ENCODE data around the gene EVX1.

Gene EVX1

GRCh38 chr7:27235387-27236311 lies 7.0 kb upstream of the EVX1 start:
- DNase-seq = no peak

GRCh38 chr7:27237735-27238334 lies 4.8 kb upstream of the EVX1 start:
- no peak for DNase-seq

DNA sequence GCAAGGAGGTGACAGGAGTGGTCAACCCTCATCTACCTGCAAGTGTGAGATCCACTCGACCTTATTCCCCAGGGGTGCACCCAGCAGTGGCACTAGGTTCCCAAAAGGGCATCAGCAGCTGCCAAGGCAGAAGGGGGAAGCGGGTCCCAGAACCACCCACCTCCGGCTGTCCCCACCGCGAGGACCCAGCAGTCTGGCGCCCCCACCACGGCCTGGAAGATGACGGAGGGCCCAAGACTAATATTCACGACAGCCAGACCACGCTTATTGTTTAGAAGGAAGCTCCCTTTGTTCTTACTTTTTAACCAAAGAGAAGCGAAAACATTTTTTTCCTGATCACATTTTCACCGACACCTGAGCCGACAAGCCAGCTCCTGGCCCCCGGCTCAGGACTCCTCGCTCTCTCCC lies 3.6 kb upstream of the EVX1 start:
- DNase-seq = no peak

DNA sequence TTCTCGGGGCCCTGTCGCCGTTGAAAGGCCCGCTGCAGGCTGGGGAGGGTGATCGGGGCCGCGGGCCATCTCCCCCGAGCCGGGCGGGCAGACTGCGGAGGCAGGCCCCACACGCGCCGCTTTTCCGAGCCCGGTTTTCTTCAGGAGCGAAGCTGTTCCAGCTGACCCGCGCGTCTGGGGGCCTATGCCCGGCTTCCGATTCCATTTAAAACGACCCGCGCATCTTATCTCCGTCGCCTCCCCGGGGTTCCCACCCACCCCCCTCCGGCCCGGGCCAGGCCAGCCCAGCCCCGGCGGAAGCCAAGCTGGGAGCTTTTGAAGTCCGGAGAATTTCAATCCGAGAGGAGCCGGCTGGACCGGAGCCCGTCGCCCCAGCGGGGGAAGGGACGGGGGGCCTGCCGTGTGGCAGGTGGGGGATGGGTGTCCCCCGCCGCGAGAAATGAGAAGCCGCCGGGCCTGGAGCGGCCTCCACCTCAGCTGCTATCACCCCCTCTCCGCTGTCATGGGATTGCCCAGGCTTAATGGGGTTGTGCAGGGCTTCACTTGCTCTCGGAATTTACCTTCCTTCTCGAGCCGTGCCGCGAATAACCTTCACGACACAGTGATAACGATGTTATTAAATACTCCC lies 3.1 kb upstream of the EVX1 start:
- DNase-seq = no peak

DNA sequence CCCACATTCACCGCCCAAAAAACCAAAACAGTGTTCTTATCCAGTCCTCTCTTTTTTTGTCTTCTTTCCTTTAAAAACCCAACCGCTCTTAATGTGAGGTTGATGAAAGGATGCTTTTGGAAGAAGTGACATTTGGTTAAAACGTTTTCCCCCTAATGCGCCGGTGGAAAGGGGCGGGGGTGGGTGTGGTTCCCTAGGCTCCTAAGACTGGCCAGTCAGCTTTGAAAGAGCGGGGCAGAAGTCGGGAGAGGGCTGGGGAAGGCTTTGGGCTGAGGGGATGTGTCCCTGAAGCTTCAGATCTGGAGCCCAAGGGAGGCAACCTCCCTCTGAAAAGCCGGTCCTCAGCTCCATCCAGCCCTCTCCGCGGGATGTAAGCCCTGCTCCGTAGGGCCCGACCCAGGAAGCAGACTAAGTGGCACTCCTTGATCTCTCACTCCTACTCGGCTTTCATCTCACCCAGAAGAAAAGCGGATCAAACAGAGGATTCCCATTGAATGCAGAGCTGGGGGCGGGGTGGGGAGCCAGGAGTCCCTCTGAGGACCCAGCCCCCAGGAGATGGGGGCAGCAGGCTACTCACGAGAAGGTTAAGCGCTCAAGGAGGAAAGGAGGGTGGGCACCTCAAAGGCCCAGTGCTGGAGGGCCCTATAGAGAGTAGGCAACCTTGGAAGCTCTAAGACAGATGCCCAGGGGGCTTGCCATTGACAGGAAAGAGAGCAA lies 2.4 kb upstream of the EVX1 start:
- no peak for DNase-seq

DNA sequence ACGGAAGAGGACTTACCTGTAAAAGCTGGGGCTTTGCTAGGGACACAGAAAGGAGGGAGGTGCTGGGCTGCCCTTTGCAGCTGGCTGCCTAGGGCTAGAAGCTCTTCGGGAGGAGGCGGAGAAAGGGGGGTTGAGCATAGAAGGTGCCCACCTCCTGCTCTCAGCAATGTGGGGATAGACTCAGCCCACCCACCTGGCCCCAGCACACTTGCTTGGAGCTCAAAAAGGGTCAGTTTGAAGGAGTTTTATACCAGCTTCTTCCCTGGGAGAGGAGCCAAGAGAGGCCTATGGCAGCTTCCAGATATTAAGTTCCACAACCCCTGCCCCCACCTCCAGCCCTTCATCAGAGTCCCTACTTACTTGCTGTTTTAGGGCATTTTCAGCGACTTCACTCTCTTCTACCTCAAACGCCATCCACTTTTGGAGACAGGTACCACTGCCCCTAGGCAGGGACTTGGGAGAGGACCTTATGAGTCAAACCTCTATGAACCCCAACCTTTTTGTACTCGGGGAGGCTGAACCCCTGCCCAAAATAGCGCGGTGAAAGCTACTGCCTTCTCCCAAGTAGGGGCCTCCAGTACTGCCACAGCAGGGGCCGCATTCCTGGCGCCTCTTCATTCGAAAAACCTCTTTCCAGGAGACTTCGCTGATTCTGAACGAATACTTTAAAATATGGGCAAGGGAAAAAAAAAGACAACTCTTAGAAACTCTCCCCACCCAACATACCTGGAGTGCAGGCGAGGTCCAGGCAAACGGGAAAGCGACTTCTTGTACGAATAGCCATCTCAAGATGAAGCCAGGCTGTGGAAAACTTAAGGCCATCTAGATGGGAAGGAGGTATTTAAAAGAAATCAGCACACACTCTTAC lies 1.2 kb upstream of the EVX1 start:
- no peak for DNase-seq

DNA sequence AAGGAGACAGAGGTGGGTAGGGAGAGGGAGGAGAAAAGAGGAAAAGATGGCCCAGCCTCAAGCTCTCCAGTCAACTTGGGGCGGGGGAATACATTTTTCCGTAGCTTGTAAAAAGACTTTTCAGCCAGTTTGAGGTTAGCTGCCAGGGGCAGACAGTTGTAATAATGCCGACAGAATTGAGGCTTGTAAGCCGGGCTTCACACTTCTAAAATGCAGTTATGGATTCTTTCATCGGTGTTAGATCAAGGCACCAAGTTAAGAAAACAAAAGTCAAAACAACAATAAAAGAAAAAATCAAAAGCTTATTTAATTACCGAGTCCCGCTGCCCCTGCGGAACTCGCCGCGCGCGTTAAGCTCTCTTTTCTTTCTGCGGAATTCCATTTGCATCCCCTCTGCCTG lies 448 bp upstream of the EVX1 start:
- DNase-seq = no peak

GRCh38 chr7:27243340-27244163 lies 950 bp downstream of the EVX1 start:
- no peak for DNase-seq

DNA sequence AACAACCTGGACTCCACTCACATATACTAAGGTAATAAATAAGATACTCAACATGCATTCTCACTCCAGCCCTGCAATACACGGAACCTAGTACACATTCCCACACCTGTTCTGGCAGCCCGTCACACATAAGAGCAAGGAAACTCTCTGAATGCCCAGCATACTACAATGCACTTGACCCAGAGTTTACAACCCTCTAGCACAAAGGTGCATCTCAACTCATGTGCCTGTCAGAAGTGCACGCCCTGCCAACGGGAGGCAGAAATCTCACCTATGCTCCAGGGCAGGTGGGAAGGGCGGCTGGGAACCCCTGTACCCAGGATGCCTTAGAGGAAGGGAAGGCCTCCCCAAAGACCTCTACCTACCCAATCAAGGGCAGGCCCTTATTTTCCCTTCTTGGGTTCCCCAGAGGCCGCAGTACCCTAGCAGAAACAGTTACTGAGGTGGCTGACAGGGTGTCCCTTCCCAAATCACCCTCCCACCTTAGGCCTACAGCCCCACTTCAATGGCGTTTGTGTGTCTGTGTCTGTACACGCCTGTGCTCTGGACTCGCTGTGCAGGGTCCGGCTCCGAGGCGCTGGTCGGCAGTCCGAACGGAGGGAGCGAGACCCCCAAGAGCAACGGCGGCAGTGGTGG lies 2.0 kb downstream of the EVX1 start:
- DNase-seq = no peak

DNA sequence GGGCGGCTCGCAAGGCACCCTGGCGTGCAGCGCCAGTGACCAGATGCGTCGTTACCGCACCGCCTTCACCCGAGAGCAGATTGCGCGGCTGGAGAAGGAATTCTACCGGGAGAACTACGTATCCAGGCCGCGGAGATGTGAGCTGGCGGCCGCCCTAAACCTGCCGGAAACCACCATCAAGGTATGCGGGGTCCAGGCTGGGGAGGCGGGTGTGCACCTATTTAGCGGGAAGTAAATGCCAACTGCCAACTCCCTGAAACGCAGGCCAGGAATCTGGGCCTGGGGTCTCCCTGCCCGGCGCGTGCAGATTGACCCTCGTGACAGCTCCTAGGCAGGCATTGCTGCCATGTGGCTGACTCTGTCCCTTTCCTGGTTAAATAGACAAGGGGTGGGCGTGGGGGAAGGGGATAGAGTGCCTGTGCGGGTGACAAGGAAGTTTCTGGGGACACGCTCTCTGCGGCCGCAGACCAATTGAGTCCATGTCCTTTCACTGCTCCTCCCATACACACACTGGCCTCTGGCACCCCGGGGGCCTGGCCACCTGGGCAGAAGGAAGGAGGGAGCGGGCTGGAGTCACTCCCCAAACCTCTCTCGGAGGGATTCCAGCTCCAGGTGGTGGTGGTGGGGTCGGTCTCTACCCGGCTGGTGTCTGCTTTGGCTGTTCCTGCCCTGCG lies 2.7 kb downstream of the EVX1 start:
- DNase-seq = no peak

DNA sequence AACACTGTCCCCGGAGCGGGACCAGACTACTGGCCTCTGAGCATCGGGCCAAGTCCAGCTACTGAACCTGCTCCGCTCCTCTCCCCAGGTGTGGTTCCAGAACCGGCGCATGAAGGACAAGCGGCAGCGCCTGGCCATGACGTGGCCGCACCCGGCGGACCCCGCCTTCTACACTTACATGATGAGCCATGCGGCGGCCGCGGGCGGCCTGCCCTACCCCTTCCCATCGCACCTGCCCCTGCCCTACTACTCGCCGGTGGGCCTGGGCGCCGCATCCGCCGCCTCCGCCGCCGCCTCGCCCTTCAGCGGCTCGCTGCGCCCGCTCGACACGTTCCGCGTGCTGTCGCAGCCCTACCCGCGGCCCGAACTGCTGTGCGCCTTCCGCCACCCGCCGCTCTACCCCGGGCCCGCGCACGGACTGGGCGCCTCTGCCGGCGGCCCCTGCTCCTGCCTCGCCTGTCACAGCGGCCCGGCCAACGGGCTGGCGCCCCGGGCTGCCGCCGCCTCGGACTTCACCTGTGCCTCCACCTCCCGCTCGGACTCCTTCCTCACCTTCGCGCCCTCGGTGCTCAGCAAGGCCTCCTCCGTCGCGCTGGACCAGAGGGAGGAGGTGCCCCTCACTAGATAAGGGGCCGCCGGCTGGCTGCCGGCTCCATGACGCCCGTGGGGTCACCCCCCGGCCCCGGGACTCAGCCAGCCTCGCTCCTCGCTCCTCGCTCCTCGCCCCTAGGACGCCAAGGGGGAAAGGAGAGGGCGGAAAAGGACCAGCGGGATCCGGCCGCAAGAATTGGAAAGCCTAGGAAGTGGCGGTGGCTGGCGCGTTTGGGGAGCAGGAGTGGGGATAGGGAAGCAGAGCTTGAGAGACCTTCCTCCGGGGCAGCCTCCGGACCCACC lies 3.4 kb downstream of the EVX1 start:
- no peak for DNase-seq

DNA sequence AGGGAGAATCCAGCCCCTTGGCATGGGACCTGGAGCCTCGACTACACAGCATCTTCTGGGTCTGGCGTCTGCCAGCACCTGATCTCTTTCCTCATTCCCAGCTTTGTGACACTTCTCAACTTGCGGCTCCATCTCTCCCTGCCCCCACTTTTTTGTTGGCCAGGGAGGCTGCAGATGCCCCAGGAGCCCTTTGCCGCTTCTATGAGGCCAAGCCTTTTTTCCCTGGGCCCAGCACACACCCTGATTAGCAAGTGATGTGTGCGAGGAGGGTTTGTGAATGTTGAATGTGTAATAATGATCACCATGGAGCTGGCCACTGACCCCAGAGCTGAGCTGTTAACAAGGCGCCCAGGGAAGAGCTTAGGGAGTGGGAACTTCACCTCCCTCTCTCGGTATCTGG lies 4.4 kb downstream of the EVX1 start:
- DNase-seq = no peak

- DNase-seq = no peak
Observed at GRCh38 chr7:27247452-27248426, 5.1 kb downstream of the EVX1 start.

GRCh38 chr7:27248427-27248806 lies 5.8 kb downstream of the EVX1 start:
- no peak for DNase-seq

DNA sequence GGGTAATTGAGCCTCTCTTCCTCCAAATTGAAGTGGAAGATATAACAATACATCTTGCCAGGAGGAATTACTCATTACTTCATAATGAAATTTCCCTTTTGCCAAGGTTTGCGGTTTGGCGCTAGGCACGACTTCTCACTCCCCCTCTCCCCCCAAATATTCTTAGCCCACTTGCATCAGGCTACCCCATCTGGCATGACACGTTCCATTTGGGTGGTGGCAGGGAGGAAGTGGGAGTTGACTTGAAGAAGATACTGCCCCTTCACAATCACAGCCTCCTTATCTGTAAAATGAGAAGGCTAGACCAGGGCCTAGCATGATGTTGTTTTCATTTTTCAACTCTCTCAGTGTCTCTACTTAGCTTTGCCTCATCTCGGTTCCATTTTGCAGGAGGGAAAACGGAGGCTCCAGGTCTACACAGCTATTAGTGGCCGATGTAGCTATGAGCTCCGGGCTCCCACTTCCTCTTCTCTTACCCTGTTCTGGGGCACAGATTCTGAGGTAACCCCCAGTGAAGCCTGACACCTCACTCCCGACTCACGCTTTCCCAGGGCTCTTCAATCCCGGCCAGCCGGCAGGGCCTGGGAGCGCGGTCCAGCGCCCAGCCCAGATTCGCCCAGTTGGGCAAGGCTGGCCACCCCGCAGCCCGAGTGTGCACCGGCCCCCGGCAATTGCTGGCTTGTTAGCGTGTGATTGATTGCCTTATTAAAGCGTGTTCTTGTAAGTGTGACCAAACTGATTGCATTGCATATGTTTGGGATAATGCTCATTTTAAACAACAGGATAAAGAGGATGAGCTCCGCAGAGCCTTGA lies 6.5 kb downstream of the EVX1 start:
- no peak for DNase-seq

DNA sequence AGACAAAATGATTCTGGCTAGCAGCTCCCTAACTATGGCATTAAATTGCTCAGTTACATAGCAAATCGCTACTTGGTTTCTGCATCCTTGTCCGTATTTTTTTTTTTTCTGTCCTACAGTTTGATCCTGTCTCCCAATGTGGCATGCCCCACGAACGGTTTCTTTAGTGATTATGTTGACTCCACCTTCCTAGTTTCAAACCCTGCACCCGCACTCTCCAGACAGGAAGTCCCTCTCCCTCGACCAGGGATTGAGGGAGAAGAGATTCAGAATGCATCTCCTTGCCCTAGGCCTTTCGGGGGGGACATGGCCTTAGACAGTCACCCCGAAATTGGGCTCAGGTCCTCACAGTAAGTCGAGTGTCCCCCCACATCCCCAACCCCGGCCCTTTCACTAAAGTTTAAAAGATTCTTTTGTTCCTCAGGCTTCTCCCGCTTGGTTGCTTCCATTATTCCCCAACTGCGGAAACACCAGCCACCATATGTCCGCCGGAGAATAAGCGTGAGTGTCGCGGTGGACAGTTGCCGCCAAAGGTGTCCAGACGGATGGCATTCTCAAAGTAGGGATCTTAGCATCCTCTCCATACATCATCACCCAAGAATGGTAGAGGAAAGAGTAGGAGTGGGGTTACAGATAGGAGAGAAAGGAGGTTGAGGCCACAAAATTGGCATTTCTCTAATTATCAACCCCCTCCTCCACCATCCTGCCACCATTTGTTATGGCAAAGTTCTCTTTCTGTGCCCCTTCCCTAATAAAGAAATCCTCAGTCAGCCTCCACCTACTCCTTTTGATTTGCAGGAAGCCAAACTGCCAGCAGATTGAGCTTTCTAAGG lies 7.3 kb downstream of the EVX1 start:
- no peak for DNase-seq

Measured in CD4-positive, alpha-beta T cell treated with Interleukin-10 for 1 hour (primary cell).